ENCODE data around the gene REEP6.

DNA sequence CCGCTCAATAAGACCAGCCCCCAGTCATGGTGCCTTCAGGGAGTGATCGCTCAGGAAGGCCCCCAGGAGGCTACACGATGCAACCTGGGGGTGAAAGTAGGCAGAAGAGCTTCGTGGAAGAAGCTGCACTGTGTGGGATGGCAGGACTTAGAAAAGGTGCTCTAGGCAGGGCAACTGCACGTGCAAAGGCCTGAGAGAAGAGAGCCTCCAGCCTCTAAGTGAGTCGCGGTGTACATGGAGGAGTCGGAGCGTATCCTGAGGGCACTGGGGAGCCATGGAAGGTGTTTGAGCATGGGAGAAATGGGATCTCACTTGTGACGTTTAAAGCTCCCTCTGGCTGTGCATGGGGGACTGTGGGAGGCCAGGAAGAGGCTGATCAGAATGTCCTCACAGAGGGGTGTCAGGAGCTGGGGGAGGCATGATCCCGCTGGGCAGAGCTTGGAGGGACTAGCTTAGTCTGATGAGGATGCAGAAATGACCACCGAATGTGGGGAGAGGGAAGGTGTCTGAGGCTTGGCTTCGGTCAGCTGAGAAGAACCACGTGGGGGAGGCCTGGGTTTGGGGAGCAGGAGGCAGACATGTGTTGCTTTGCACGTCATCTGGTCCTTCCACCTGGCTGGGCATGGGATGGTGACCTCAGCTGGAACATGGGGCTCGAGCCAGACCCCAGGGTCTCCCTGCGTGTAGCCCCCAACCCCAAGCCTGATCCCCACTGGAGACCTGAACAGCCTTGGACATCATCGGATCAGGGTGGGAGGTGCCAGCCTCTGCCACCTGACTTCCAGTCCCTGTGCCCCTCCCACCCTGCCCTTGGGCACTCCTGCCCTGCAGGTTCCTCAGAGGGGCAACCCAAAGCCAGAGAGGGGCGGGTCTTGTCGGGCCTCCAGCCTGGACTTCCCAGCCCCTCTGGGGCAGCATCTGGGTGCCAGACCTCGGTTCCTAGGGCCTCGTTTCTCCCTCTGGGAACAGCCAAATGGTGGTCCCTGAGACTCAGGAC, 39.9 kb upstream of the REEP6 start:
- TF ChIP-seq, protein P1, sequence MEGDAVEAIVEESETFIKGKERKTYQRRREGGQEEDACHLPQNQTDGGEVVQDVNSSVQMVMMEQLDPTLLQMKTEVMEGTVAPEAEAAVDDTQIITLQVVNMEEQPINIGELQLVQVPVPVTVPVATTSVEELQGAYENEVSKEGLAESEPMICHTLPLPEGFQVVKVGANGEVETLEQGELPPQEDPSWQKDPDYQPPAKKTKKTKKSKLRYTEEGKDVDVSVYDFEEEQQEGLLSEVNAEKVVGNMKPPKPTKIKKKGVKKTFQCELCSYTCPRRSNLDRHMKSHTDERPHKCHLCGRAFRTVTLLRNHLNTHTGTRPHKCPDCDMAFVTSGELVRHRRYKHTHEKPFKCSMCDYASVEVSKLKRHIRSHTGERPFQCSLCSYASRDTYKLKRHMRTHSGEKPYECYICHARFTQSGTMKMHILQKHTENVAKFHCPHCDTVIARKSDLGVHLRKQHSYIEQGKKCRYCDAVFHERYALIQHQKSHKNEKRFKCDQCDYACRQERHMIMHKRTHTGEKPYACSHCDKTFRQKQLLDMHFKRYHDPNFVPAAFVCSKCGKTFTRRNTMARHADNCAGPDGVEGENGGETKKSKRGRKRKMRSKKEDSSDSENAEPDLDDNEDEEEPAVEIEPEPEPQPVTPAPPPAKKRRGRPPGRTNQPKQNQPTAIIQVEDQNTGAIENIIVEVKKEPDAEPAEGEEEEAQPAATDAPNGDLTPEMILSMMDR (IDR thresholded peaks at IDR 0.05), result no peak
- TF ChIP-seq EZH2 (IDR thresholded peaks at IDR 0.05), result no peak
